Measurements from ENCODE around the gene PYGB. TPM values are rescaled to one million over a fixed set of nuclear protein-coding genes. Genes with fewer than 3 reads are reported as not detected.
A peak's percentile ranks its signal among the peaks of the same experiment; 100 is the strongest.
"Not testable (repeated sequence)": the region's sequence is repeated elsewhere in the genome, so short reads cannot be mapped to it uniquely, and the experiment has no call there.

Gene PYGB
- total RNA-seq, 1 donor from 2014 or later = 57.9 TPM

DNA sequence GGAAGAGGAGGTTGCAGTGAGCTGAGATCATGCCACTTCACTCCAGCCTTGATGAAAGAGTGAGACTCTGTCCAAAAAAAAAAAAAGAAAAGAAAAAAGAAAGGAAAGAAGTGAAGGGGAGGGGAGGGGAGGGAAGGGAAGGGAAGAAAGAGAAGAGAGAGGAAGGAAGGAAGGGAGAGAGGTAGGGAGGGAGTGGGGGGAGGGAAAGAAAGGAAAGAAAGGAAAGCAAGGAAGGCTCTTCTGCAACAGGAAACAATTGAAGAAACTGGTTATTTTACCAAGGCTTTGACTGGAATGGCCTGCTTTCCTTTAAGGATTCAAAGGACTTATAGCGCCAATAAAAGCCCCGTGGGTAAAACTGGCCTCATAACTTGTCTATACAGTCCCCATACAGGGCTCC, 78.1 kb downstream of the PYGB start:
- H3K9me3 Mint-ChIP-seq (ENCODE audit: unreplicated experiment) = peaks cover 4% of the 10 kb centered on the region

GRCh38 chr20:25327521-25328235, 79.8 kb downstream of the PYGB start:
- no peak for DNase-seq (ENCODE audit: low spot score)
- no peak overlapping the region for H3K27ac Mint-ChIP-seq (ENCODE audit: unreplicated experiment)
- peaks cover 2% of the 10 kb centered on the region for H3K27me3 Mint-ChIP-seq (ENCODE audit: unreplicated experiment)
- TF ChIP-seq CTCF (IDR thresholded peaks at IDR 0.05; ENCODE audit: unreplicated experiment) = no peak
- H3K36me3 Mint-ChIP-seq (ENCODE audit: low read depth, unreplicated experiment) = peaks cover 8% of the 10 kb centered on the region
- no peak overlapping the region for H3K4me3 Mint-ChIP-seq (ENCODE audit: unreplicated experiment)
- H3K4me1 Mint-ChIP-seq (ENCODE audit: unreplicated experiment) = peaks cover 7% of the 10 kb centered on the region
- H3K9me3 Mint-ChIP-seq (ENCODE audit: unreplicated experiment) = peaks cover 4% of the 10 kb centered on the region

More for the DNA sequence above, 78.1 kb downstream of the PYGB start:
- H3K27me3 Mint-ChIP-seq (ENCODE audit: unreplicated experiment) = peaks cover 3% of the 10 kb centered on the region
- no peak for DNase-seq (ENCODE audit: low spot score)
- H3K4me3 Mint-ChIP-seq (ENCODE audit: unreplicated experiment) = no peak overlapping the region
- peaks cover 10% of the 10 kb centered on the region for H3K4me1 Mint-ChIP-seq (ENCODE audit: unreplicated experiment)
- no peak overlapping the region for H3K27ac Mint-ChIP-seq (ENCODE audit: unreplicated experiment)
- TF ChIP-seq CTCF (IDR thresholded peaks at IDR 0.05; ENCODE audit: unreplicated experiment) = no peak
- H3K36me3 Mint-ChIP-seq (ENCODE audit: low read depth, unreplicated experiment) = peaks cover 10% of the 10 kb centered on the region

- H3K4me3 Mint-ChIP-seq (ENCODE audit: unreplicated experiment) = peak overlapping the region; percentile 49
Measured at GRCh38 chr20:25328954-25329498, 81.1 kb downstream of the PYGB start.

GRCh38 chr20:25334972-25335371, 87.1 kb downstream of the PYGB start:
- not testable (repeated sequence) for H3K4me1 Mint-ChIP-seq (ENCODE audit: unreplicated experiment); H3K27me3 Mint-ChIP-seq (ENCODE audit: unreplicated experiment); DNase-seq (ENCODE audit: low spot score); H3K36me3 Mint-ChIP-seq (ENCODE audit: low read depth, unreplicated experiment); H3K9me3 Mint-ChIP-seq (ENCODE audit: unreplicated experiment); H3K4me3 Mint-ChIP-seq (ENCODE audit: unreplicated experiment); H3K27ac Mint-ChIP-seq (ENCODE audit: unreplicated experiment)

More at GRCh38 chr20:25328954-25329498, 81.1 kb downstream of the PYGB start:
- Mint-ChIP-seq H3K9me3 (ENCODE audit: unreplicated experiment) (peaks cover 4% of the 10 kb centered on the region), H3K27me3 (ENCODE audit: unreplicated experiment) (peaks cover 2% of the 10 kb centered on the region), H3K27ac (ENCODE audit: unreplicated experiment) (no peak overlapping the region), H3K36me3 (ENCODE audit: low read depth, unreplicated experiment) (peaks cover 8% of the 10 kb centered on the region), H3K4me1 (ENCODE audit: unreplicated experiment) (peaks cover 7% of the 10 kb centered on the region)
- no peak for DNase-seq (ENCODE audit: low spot score)
- TF ChIP-seq CTCF (IDR thresholded peaks at IDR 0.05; ENCODE audit: unreplicated experiment) = no peak

DNA sequence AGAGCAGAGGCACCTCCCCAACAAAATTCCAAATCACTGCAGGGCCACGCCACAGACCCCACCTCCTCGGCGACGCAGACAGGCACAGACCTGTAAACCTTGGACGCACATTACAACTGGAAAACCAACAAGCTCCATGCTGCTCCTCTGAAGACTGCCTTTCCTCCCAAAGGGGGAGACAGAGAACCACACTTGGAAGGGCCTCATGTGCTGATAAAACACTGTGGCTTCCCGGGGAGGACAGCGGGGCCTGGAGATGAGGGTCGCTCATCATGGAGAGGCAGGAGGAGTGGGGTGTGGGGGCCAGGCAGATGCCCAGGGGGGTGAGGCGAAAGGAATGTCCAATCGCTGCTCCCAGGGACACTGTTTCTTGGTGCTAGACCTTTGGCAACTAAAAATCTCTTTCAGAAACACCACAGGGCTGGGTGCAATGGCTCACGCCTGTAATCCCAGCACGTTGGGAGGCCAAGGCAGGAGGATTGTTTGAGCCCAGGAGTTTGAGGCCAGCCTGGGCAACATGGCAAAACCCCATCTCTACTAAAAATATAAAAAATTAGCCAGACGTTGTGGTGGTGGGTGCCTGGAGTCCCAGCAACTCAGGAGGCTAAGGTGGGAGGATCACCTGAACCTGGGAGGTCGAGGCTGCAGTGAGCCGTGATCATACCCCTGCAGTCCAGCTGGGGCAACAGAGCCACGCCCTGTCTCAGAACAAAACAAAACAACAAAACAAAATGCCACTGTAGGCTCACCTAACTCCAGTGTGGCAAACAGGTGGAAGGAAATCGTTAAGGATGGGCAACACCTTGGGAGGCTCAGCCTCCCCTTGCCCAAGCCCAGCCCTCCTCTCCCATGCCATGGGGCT, 88.9 kb downstream of the PYGB start:
- TF ChIP-seq CTCF (IDR thresholded peaks at IDR 0.05; ENCODE audit: unreplicated experiment) = no peak
- Mint-ChIP-seq H3K4me1 (ENCODE audit: unreplicated experiment) (no peaks in the 10 kb centered on the region), H3K27ac (ENCODE audit: unreplicated experiment) (no peak overlapping the region), H3K36me3 (ENCODE audit: low read depth, unreplicated experiment) (no peaks in the 10 kb centered on the region), H3K9me3 (ENCODE audit: unreplicated experiment) (no peaks in the 10 kb centered on the region), H3K27me3 (ENCODE audit: unreplicated experiment) (no peaks in the 10 kb centered on the region), H3K4me3 (ENCODE audit: unreplicated experiment) (no peak overlapping the region)
- DNase-seq (ENCODE audit: low spot score) = peak; percentile 28
